Muscle layer of colon (tissue), 2 donors: ENCODE results near the gene KAZN.

ENCODE experiments used
- H3K27ac ChIP-seq: one replicate; pipeline ENCODE4 v1.7.0; 2013; ENCODE audit warnings: low read depth, mild to moderate bottlenecking, low read length, moderate library complexity
- H3K27me3 ChIP-seq, 2 donors: one replicate each; pipeline ENCODE4 v1.7.0; 2013; ENCODE audit warnings: low read length in 2 of 2, mild to moderate bottlenecking in 2 of 2; ENCODE audit not compliant: insufficient read depth in 2 of 2, control insufficient read depth in 1 of 2
- H3K36me3 ChIP-seq: one replicate; pipeline ENCODE4 v1.7.0; 2013; ENCODE audit warnings: mild to moderate bottlenecking, low read length; ENCODE audit not compliant: insufficient read depth
- H3K4me1 ChIP-seq: one replicate; pipeline ENCODE4 v1.7.0; 2013; ENCODE audit warnings: mild to moderate bottlenecking, low read length; ENCODE audit not compliant: insufficient read depth
- H3K4me3 ChIP-seq, 2 donors: one replicate each; pipeline ENCODE4 v1.7.0; 2013; ENCODE audit warnings: low read length in 2 of 2, low read depth in 1 of 2, mild to moderate bottlenecking in 1 of 2, moderate library complexity in 1 of 2
- H3K9ac ChIP-seq: one replicate; pipeline ENCODE4 v1.7.0; 2013; ENCODE audit warnings: low read length
- H3K9me3 ChIP-seq: one replicate; pipeline ENCODE4 v1.7.0; 2013; ENCODE audit warnings: mild to moderate bottlenecking, low read length
- donor health status: abdominal sarcoma.
- donor health status: Adenocarcinoma of cecum.

KAZN gene

GRCh38 chr1:14845851-14846250 lies 247.4 kb downstream of the KAZN start:
- H3K4me1 ChIP-seq: no peaks in the 10 kb centered on the region
- no peaks in the 10 kb centered on the region for H3K27me3 ChIP-seq
- H3K4me3 ChIP-seq: no peak overlapping the region
- H3K36me3 ChIP-seq: no peaks in the 10 kb centered on the region
- H3K9me3 ChIP-seq: peaks cover 11% of the 10 kb centered on the region
- no peak overlapping the region for H3K9ac ChIP-seq
- no peak overlapping the region for H3K27ac ChIP-seq

- Histone ChIP-seq H3K4me1 (no peaks in the 10 kb centered on the region), H3K9ac (no peak overlapping the region), H3K27me3 (no peaks in the 10 kb centered on the region), H3K36me3 (no peaks in the 10 kb centered on the region), H3K9me3 (peaks cover 8% of the 10 kb centered on the region), H3K27ac (no peak overlapping the region), H3K4me3 (no peak overlapping the region)
These were observed 248.2 kb downstream of the KAZN start for GRCh38 chr1:14846688-14847087.

- H3K4me1 ChIP-seq: no peaks in the 10 kb centered on the region
- no peaks in the 10 kb centered on the region for H3K27me3 ChIP-seq
- H3K9ac ChIP-seq: no peak overlapping the region
- H3K4me3 ChIP-seq: no peak overlapping the region
- H3K9me3 ChIP-seq: no peaks in the 10 kb centered on the region
- no peak overlapping the region for H3K27ac ChIP-seq
- no peaks in the 10 kb centered on the region for H3K36me3 ChIP-seq
These were observed 249.7 kb downstream of the KAZN start for GRCh38 chr1:14848203-14848602.

GRCh38 chr1:14848625-14849024 lies 250.1 kb downstream of the KAZN start:
- no peak overlapping the region for H3K27ac ChIP-seq
- no peak overlapping the region for H3K4me3 ChIP-seq
- no peaks in the 10 kb centered on the region for H3K36me3 ChIP-seq
- H3K9me3 ChIP-seq: no peaks in the 10 kb centered on the region
- no peaks in the 10 kb centered on the region for H3K4me1 ChIP-seq
- no peak overlapping the region for H3K9ac ChIP-seq
- no peaks in the 10 kb centered on the region for H3K27me3 ChIP-seq

GRCh38 chr1:14849038-14849437 lies 250.6 kb downstream of the KAZN start:
- no peak overlapping the region for H3K27ac ChIP-seq
- no peaks in the 10 kb centered on the region for H3K27me3 ChIP-seq
- no peak overlapping the region for H3K9ac ChIP-seq
- H3K4me1 ChIP-seq: no peaks in the 10 kb centered on the region
- no peaks in the 10 kb centered on the region for H3K9me3 ChIP-seq
- H3K36me3 ChIP-seq: no peaks in the 10 kb centered on the region
- no peak overlapping the region for H3K4me3 ChIP-seq

- H3K27me3 ChIP-seq: no peaks in the 10 kb centered on the region
- no peak overlapping the region for H3K27ac ChIP-seq
- no peaks in the 10 kb centered on the region for H3K4me1 ChIP-seq
These were observed 252.1 kb downstream of the KAZN start for GRCh38 chr1:14850563-14850962.

GRCh38 chr1:14851760-14852159 lies 253.3 kb downstream of the KAZN start:
- Histone ChIP-seq H3K27me3 (no peaks in the 10 kb centered on the region), H3K9ac (no peak overlapping the region), H3K36me3 (no peaks in the 10 kb centered on the region), H3K27ac (no peak overlapping the region), H3K4me1 (no peaks in the 10 kb centered on the region), H3K4me3 (no peak overlapping the region), H3K9me3 (no peaks in the 10 kb centered on the region)

More at GRCh38 chr1:14850563-14850962, 252.1 kb downstream of the KAZN start:
- H3K4me3 ChIP-seq: no peak overlapping the region
- H3K9me3 ChIP-seq: no peaks in the 10 kb centered on the region
- H3K9ac ChIP-seq: no peak overlapping the region
- H3K36me3 ChIP-seq: no peaks in the 10 kb centered on the region

GRCh38 chr1:14852291-14852690 lies 253.8 kb downstream of the KAZN start:
- H3K4me3 ChIP-seq: no peak overlapping the region
- no peak overlapping the region for H3K9ac ChIP-seq
- no peaks in the 10 kb centered on the region for H3K4me1 ChIP-seq
- no peaks in the 10 kb centered on the region for H3K36me3 ChIP-seq
- no peak overlapping the region for H3K27ac ChIP-seq
- H3K9me3 ChIP-seq: no peaks in the 10 kb centered on the region
- no peaks in the 10 kb centered on the region for H3K27me3 ChIP-seq

GRCh38 chr1:14853518-14853917 lies 255.0 kb downstream of the KAZN start:
- H3K4me3 ChIP-seq: no peak overlapping the region
- no peaks in the 10 kb centered on the region for H3K4me1 ChIP-seq
- H3K9ac ChIP-seq: no peak overlapping the region
- H3K36me3 ChIP-seq: no peaks in the 10 kb centered on the region
- no peaks in the 10 kb centered on the region for H3K27me3 ChIP-seq
- no peaks in the 10 kb centered on the region for H3K9me3 ChIP-seq
- H3K27ac ChIP-seq: no peak overlapping the region

GRCh38 chr1:14855268-14855667 lies 256.8 kb downstream of the KAZN start:
- Histone ChIP-seq H3K9ac (no peak overlapping the region), H3K27me3 (no peaks in the 10 kb centered on the region), H3K4me1 (no peaks in the 10 kb centered on the region), H3K4me3 (no peak overlapping the region), H3K9me3 (no peaks in the 10 kb centered on the region), H3K36me3 (no peaks in the 10 kb centered on the region), H3K27ac (no peak overlapping the region)

GRCh38 chr1:14855801-14856200 lies 257.3 kb downstream of the KAZN start:
- no peaks in the 10 kb centered on the region for H3K36me3 ChIP-seq
- H3K27me3 ChIP-seq: no peaks in the 10 kb centered on the region
- no peak overlapping the region for H3K27ac ChIP-seq
- H3K4me3 ChIP-seq: no peak overlapping the region
- H3K4me1 ChIP-seq: no peaks in the 10 kb centered on the region
- H3K9me3 ChIP-seq: no peaks in the 10 kb centered on the region
- no peak overlapping the region for H3K9ac ChIP-seq

- H3K9ac ChIP-seq: no peak overlapping the region
- no peak overlapping the region for H3K27ac ChIP-seq
- no peaks in the 10 kb centered on the region for H3K36me3 ChIP-seq
- H3K9me3 ChIP-seq: no peaks in the 10 kb centered on the region
- no peaks in the 10 kb centered on the region for H3K27me3 ChIP-seq
- no peak overlapping the region for H3K4me3 ChIP-seq
- no peaks in the 10 kb centered on the region for H3K4me1 ChIP-seq
These were observed 259.1 kb downstream of the KAZN start for GRCh38 chr1:14857436-14858195.
